SK-N-MC (cell line): Measurements from ENCODE around the gene NFIX.

Source experiments
- DNase-seq: peaks from one replicate; pipeline ENCODE4 v3.0.0-alpha.2; 2011; ENCODE audit warnings: low read depth, low spot score
- H3K27ac ChIP-seq: fragments of 200-600 bp; sonication (generic); 2 replicates; pipeline ENCODE4 v1.5.1; 2016; ENCODE audit warnings: mixed run types
- H3K36me3 ChIP-seq: fragments of 200-600 bp; sonication (generic); 2 replicates; pipeline ENCODE4 v1.6.1; 2017; ENCODE audit warnings: antibody characterized with exemption, low read length, mixed read lengths; ENCODE audit not compliant: insufficient read depth
- H3K4me3 ChIP-seq: fragments of 200-600 bp; sonication (generic); 2 replicates; pipeline ENCODE4 v1.5.1; 2016
- H3K9ac ChIP-seq: fragments of 200-600 bp; sonication (generic); 2 replicates; pipeline ENCODE4 v1.8.0; 2017; ENCODE audit warnings: mixed run types, mixed read lengths; ENCODE audit not compliant: insufficient read length
- H3K9me3 ChIP-seq: fragments of 200-600 bp; sonication (generic); 2 replicates; pipeline ENCODE4 v1.6.1; 2017; ENCODE audit warnings: low read depth, mild to moderate bottlenecking, antibody characterized with exemption, low read length, moderate library complexity, mixed read lengths
- EZH2 ChIP-seq: fragments of 200-600 bp; sonication (generic); IDR thresholded peaks from one replicate; pipeline ENCODE4 v1.6.1; 2017; ENCODE audit warnings: antibody characterized with exemption
- FOXP2 ChIP-seq: optimal IDR thresholded peaks from 2 replicates; pipeline ENCODE3; 2011; ENCODE audit warnings: mild to moderate bottlenecking, moderate library complexity; ENCODE audit not compliant: insufficient read depth; ENCODE audit errors: extremely low read length, control extremely low read depth
- POLR2AphosphoS5 ChIP-seq: IDR thresholded peaks from 2 replicates; pipeline ENCODE4 v1.6.1; 2012; ENCODE audit warnings: mild to moderate bottlenecking, low read depth, low read length, borderline replicate concordance

NFIX gene

DNA sequence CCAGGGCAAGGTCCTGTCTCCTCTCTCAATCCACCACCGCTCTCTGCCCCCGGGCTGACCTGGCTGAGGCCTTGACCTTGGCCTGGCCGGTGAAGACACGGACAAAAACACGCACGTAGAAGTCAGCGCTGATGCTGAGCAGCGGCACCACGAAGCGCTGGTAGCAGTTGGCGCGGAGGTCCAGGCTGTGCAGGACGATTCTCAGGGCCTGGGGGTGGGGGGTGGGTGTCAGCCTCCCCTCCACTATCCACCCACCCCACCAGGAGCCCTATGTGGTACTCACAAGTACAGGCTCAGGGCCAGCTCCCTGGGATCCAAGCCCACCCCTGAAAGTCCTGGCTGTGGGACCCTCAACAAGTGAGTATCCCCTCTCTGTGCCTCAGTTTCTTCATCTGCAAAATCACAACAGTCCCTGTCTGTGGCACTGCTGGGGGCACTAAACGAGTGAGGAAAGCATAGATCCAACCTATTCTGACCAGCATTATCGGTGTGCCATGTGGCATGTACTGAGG, 114.9 kb downstream of the NFIX start:
- H3K9me3 ChIP-seq: no peaks in the 10 kb centered on the region
- no peak overlapping the region for H3K27ac ChIP-seq
- DNase-seq: no peak
- H3K9ac ChIP-seq: no peak overlapping the region
- TF ChIP-seq EZH2: no peak
- no peak overlapping the region for H3K4me3 ChIP-seq
- H3K36me3 ChIP-seq: peaks cover 41% of the 10 kb centered on the region

DNA sequence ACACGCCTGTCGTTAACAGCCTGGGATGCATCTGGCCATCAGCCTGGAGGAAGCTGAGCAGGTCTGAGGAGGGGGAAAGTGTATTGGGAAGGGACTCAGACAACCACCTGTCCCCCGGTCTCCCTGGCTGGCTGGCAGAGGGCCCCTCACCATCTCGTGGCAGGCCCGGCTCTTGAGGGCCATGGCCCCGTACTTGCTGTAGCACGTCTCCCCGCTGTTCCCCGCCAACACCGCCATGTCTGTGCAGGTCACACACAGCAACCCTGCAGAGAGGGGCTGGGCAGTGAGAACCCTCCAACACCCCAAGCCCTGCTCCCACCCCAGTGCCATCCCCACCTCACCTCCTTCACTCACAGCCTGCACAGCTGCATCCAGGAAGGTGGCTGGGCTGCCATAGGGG, 117.3 kb downstream of the NFIX start:
- no peak for DNase-seq
- Histone ChIP-seq H3K4me3 (no peak overlapping the region), H3K9me3 (no peaks in the 10 kb centered on the region), H3K36me3 (peaks cover 39% of the 10 kb centered on the region), H3K9ac (no peak overlapping the region), H3K27ac (no peak overlapping the region)
- no peak for TF ChIP-seq FOXP2
- no peak for TF ChIP-seq POLR2AphosphoS5
- no peak for TF ChIP-seq EZH2

DNA sequence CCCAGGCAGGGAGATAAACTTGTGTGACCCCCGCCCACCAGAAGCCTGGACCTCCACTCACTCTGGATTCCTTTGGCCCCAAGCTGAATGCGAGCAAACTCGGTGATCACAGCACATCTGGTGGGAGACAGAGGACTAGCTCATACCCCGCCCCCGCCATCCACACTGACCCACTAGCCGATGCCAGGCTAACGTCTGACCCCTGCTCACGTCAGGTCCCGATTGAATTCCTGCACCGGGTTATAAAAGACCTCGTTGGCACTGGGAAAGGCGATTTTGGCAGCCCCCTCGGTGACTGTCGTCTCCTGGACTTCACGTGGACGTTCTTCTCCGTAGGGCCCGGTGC, 120.6 kb downstream of the NFIX start:
- DNase-seq: no peak
- peak overlapping the region; percentile 95 for H3K4me3 ChIP-seq
- peaks cover 30% of the 10 kb centered on the region for H3K36me3 ChIP-seq
- TF ChIP-seq EZH2: no peak
- TF ChIP-seq POLR2AphosphoS5: no peak
- TF ChIP-seq FOXP2: no peak
- peak overlapping the region; percentile 79; the same call in 1 of the 2 replicates for H3K27ac ChIP-seq
- H3K9me3 ChIP-seq: no peaks in the 10 kb centered on the region
- H3K9ac ChIP-seq: peak overlapping the region; percentile 96

DNA sequence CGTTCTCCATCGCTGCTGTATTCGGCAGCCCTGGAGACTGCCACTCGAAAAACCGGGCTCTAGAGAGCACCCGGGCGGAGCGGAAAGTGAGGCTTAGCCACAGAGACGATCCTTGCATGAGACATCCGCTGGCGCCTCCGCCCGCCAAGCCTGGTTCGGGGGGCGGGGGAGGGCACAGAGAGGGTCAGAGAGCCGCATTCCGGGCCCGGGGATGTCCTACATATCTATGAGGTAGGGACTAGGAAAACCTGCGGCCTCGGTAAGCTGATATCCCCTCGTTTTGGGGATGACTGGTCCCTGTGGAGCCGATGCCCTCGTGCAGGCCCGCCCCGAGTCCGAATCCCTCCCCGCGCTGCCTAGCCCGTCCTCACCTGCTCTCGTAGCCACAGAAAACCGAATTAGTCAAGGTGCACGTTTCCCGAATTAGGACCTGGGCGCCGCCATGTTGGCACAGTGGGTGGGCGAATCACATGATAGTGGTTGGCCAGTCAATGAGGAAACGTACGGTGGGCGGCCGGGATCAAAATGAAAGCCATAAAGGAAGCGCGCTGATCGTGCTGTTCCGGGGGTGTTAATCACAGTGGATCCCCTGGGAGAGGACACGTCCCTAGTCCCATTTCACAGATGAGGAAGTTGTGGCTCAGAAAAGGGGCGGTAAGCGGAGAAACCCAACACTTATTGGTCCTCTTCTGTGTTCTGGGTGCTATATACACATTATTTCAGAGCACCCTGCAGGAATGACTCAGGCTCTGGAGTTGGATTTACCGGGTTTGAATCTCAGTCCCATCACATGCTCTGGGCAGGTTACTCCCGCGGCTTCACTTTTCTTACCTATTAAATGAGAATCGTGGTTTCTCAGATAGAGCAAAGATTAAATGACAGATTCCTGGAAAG, 121.3 kb downstream of the NFIX start, which contains the start of gene TRMT1:
Gene TRMT1, minus strand, starts transcription at position 459 of the 894 bp plus-strand sequence. Its CDS starts 341 bp downstream, at position 118.
- peak within 1 kb of the TSS; percentile 95 for H3K4me3 ChIP-seq
- TF ChIP-seq POLR2AphosphoS5 (peak; percentile 75; the same call in 1 of the 2 replicates), FOXP2 (peak; percentile 67), EZH2 (no peak)
- no peaks in the 10 kb centered on the region for H3K9me3 ChIP-seq
- peak within 1 kb of the TSS; percentile 79 for H3K27ac ChIP-seq
- peaks cover 33% of the 10 kb centered on the region for H3K36me3 ChIP-seq
- peak within 1 kb of the TSS; percentile 96 for H3K9ac ChIP-seq
- peak; percentile 90 for DNase-seq

DNA sequence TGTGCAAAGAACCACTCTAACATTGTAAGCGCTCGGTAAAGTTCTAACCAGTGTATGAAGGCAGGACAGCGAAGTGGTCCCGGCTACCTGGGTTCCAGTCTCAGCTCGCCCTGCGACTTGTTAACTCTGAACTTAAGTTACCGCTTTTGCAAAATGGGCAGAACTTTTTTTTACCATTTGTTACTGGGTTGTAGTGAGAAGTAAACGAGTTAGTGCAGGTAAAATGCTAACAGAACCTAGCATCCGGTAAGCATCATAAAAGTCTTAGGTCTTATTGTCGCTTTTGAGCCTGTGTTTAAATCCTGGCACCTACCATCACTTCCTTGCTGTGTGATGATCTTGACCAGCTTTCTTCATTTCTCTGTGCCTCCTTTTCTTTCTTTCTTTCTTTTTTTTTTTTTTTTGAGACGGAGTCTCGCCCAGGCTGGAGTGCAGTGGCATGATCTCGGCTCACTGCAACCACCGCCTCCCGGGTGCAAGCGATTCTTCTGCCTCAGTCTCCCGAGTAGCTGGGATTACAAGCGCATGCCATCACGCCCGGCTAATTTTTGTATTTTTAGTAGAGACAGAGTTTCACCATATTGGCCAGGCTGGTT, 122.0 kb downstream of the NFIX start:
- TF ChIP-seq EZH2 (no peak), POLR2AphosphoS5 (no peak), FOXP2 (no peak)
- H3K9ac ChIP-seq: peak overlapping the region; percentile 11
- H3K9me3 ChIP-seq: no peaks in the 10 kb centered on the region
- H3K36me3 ChIP-seq: peaks cover 32% of the 10 kb centered on the region
- peak overlapping the region; percentile 52; the same call in 1 of the 2 replicates for H3K27ac ChIP-seq
- no peak for DNase-seq
- H3K4me3 ChIP-seq: peak overlapping the region; percentile 95

DNA sequence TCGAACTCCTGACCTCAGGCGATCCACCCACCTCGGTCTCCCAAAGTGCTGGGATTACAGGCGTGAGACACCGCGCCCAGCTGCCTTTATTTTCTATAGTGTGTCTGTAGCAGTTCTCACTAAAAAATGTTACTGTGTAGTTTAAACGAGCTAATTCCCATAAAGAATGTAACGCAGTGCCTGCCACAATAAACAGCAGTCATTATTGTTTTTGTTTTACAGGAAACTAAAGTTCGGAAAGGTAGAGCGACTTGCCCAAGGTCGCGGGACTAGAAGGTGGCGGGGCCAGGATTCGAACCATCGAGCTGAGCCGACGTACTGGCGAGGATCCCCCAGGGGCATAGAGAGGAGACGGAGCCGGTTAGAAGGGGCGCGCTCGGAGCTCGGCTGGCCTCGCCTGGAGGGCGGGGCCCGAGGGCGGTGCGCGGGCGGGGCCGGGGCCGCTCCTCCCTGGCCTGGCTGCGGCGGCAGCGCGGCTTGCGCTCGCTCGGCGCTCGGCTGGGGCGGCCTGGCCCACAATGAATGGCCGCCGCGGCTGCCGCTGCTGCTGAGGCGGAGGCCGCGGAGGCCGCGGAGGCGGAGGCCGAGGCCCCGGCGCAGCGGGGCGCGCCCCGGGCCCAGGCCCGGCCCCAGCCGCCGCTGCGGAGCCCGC, 122.6 kb downstream of the NFIX start, which contains the start of gene NACC1:
Gene NACC1, plus strand, starts transcription at position 493 of the 652 bp plus-strand sequence. CDS start 16,944 bp downstream, outside the sequence.
- no peaks in the 10 kb centered on the region for H3K9me3 ChIP-seq
- H3K9ac ChIP-seq: peak within 1 kb of the TSS; percentile 97
- no peak for TF ChIP-seq FOXP2
- no peak for TF ChIP-seq POLR2AphosphoS5
- TF ChIP-seq EZH2: no peak
- peak within 1 kb of the TSS; percentile 87 for H3K27ac ChIP-seq
- DNase-seq: no peak
- H3K36me3 ChIP-seq: peaks cover 26% of the 10 kb centered on the region
- H3K4me3 ChIP-seq: peak within 1 kb of the TSS; percentile 95

DNA sequence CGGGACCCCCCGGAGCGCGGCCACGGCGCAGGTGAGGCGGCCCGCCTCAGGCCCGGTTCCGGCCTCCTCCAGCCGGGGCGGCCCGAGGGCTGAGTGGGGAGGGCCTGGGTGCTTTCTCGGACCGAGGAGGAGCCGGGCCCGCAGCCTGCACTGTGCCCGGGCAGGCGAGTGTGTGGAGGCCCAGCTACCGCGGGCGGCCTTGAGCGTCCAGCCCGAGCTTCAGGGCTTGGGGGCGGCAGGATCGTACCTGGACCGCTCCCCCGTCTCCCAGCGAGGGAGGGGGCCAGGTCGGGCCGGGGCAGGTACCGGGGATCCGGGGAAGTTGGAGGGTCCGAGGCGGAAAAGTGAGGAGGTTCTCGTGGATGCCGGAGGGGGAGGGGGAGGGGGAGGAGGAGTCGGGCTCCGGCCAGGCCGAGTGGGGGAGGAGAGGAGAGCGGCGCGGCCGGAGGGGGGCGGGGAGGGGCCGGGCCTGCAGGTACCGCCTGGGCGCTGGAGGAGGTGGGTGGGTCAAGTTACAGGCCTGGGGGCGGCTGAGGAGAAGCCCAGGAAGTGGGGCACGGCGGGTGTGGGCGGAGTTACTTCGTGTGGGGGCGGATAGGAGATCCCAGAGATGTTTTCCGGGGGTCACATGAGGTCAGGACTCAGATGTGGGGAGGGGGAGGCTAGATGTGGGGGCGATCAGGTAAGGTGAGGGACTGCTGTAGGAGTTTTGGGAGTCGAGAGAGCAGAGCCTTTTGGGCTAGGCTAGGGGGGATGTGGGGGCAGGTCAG, 123.3 kb downstream of the NFIX start:
- peak overlapping the region; percentile 97 for H3K9ac ChIP-seq
- H3K36me3 ChIP-seq: peaks cover 20% of the 10 kb centered on the region
- TF ChIP-seq POLR2AphosphoS5: no peak
- no peak for TF ChIP-seq FOXP2
- no peak for TF ChIP-seq EZH2
- peak overlapping the region; percentile 92 for H3K4me3 ChIP-seq
- peak overlapping the region; percentile 87 for H3K27ac ChIP-seq
- no peak for DNase-seq
- H3K9me3 ChIP-seq: no peaks in the 10 kb centered on the region
